Choroid plexus epithelial cell (primary cell): Measurements from ENCODE around the gene RHOJ.

ENCODE experiments used
- DNase-seq: peaks from one replicate; pipeline ENCODE4 v3.0.0-alpha.2; 2010; ENCODE audit warnings: low read depth
- H3K4me3 ChIP-seq: 2 replicates; pipeline ENCODE4 v1.5.1; 2011; ENCODE audit warnings: low read depth, mild to moderate bottlenecking, control low read depth, low read length, moderate library complexity
- TF ChIP-seq, protein P1 (sequence below): conservative IDR thresholded peaks from 2 replicates; pipeline ENCODE4 v1.5.1; 2011; ENCODE audit warnings: low read depth, mild to moderate bottlenecking, control low read depth, inconsistent platforms, low read length, moderate library complexity

Gene RHOJ

GRCh38 chr14:63174760-63175191, 29.5 kb upstream of the RHOJ start:
- no peak overlapping the region for H3K4me3 ChIP-seq
- peak; percentile 83 for DNase-seq
- TF ChIP-seq, protein P1, sequence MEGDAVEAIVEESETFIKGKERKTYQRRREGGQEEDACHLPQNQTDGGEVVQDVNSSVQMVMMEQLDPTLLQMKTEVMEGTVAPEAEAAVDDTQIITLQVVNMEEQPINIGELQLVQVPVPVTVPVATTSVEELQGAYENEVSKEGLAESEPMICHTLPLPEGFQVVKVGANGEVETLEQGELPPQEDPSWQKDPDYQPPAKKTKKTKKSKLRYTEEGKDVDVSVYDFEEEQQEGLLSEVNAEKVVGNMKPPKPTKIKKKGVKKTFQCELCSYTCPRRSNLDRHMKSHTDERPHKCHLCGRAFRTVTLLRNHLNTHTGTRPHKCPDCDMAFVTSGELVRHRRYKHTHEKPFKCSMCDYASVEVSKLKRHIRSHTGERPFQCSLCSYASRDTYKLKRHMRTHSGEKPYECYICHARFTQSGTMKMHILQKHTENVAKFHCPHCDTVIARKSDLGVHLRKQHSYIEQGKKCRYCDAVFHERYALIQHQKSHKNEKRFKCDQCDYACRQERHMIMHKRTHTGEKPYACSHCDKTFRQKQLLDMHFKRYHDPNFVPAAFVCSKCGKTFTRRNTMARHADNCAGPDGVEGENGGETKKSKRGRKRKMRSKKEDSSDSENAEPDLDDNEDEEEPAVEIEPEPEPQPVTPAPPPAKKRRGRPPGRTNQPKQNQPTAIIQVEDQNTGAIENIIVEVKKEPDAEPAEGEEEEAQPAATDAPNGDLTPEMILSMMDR: peak; percentile 81

DNA sequence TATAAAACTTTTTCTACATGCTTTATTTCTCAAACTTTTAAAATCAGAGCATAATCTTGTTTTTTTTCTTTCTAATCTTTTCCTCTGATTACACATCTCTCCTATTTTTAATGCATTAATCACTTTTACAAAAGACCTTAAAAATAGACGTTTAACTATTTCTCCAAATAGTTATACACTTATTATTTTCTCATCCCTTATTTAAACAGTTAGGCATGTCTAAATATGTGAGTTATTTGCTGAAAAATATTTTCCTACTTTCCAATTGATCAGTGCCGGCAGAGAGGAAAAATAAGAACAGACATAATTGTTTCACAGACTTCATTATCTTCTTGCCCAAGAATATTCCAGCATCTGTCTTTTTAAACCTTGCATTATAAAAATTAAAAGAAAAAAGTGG, 28.7 kb upstream of the RHOJ start:
- H3K4me3 ChIP-seq: no peak overlapping the region
- TF ChIP-seq, protein P1: no peak
- no peak for DNase-seq

DNA sequence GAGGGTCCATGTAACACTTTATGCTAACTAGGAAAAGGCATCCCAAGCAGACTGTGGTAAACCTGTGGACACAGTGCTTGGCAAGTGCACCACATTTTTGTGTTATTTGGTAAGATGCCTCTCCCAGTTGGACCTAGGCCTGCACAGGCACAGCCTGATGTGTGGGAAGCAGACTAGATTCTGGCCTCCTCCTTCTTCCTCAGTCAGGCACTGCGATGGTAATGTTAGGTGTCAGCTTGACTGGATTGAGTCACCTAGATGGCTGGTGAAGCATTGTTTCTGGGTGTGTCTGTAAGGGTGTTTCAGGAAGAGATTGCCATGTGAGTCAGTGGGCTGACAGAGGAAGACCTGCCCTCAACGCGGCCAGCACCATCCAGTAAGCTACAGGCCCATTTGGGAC, 25.3 kb upstream of the RHOJ start:
- TF ChIP-seq, protein P1: no peak
- peak; percentile 23 for DNase-seq
- no peak overlapping the region for H3K4me3 ChIP-seq

GRCh38 chr14:63179383-63179782, 24.9 kb upstream of the RHOJ start:
- TF ChIP-seq, protein P1: no peak
- no peak overlapping the region for H3K4me3 ChIP-seq
- DNase-seq: no peak

GRCh38 chr14:63180011-63180410, 24.2 kb upstream of the RHOJ start:
- TF ChIP-seq, protein P1: no peak
- H3K4me3 ChIP-seq: no peak overlapping the region
- DNase-seq: no peak

DNA sequence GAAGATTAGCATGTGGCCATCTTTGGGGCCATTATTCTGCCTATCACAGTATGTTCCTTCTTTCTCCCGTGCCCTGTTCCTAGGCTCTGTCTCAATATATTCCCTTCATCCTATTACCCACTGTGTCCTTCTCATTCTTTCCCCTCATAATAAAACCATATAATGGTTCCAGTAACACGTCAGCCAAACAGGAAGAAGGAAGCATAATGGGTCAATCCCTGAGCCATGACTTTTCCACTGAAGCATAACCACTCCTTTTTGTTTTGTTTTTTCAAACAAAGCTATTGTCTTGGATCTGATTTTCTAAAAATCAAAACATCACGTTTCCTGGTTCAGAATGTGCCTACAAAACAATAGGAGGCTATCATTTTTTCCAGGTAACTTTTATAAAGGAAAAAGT, 21.3 kb upstream of the RHOJ start:
- TF ChIP-seq, protein P1: no peak
- DNase-seq: no peak
- no peak overlapping the region for H3K4me3 ChIP-seq

DNA sequence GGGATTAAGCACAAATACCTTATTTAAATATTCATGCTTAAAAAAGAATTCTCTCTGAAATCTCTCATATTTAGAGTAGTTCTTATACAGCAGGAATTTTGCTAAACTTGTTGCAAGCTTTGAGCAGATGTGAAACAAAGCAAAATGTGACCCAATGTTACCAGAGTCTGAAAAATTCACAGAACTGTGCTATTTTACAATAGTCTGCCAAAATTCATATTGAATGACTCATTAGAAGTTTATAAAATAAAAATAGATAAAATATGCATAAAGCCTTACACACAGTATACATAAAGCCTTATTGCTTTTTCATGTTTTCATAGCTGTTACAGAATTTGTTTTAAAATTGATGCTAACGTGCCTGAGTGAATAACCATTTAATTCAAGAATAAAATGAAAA, 17.8 kb upstream of the RHOJ start:
- no peak overlapping the region for H3K4me3 ChIP-seq
- peak; percentile 82 for DNase-seq
- TF ChIP-seq, protein P1: no peak
